Upper lobe of left lung (tissue), 6 donors: ENCODE data around the gene LRCH1. TPM values are rescaled to one million over a fixed set of nuclear protein-coding genes. Genes with fewer than 3 reads are reported as not detected.

Experiments used
- ATAC-seq, 2 donors: fragments of 200-7000 bp; cut with Tn5 transposase; one replicate each; pipeline ENCODE4 v1.9.1; 2022; ENCODE audit warnings: mild to moderate bottlenecking in 2 of 2, moderate library complexity in 2 of 2; ENCODE audit not compliant: low FRiP score in 2 of 2
- DNase-seq, 2 donors: peaks; one replicate each; pipeline ENCODE4 v3.0.0-alpha.2; 2019 to 2020
- H3K27ac ChIP-seq, 4 donors: fragments of 200-600 bp; sonication (generic); one replicate each; pipeline ENCODE4 v1.5.1; 2016 to 2019
- H3K27me3 ChIP-seq, 4 donors: fragments of 200-600 bp; sonication (generic); one replicate each; pipeline ENCODE4 v1.5.1; 2017 to 2019
- H3K36me3 ChIP-seq, 4 donors: fragments of 200-600 bp; sonication (generic); one replicate each; pipeline ENCODE4 v1.5.1; 2016 to 2019
- H3K4me1 ChIP-seq, 4 donors: fragments of 200-600 bp; sonication (generic); one replicate each; pipeline ENCODE4 v1.5.1; 2018 to 2019
- H3K4me3 ChIP-seq, 4 donors: fragments of 200-600 bp; sonication (generic); one replicate each; pipeline ENCODE4 v1.5.1; 2017 to 2019; ENCODE audit warnings: mild to moderate bottlenecking in 2 of 4, moderate library complexity in 1 of 4
- H3K9me3 ChIP-seq, 4 donors: fragments of 200-600 bp; sonication (generic); one replicate each; pipeline ENCODE4 v1.5.1; 2018 to 2019
- CTCF ChIP-seq, 6 experiments: fragments of 450-650 bp in 4 of 6; fragments of 200-600 bp in 2 of 6; sonication (generic) in 2 of 6; IDR thresholded peaks; one replicate each; pipeline ENCODE4 v1.5.1; 2016 to 2019; ENCODE audit warnings: antibody characterized with exemption in 6 of 6
- EP300 ChIP-seq, 4 donors: sonication (generic); formaldehyde crosslinking; IDR thresholded peaks; one replicate each; pipeline ENCODE4 v1.5.1; 2017; ENCODE audit warnings: antibody characterized with exemption in 4 of 4, control low read depth in 2 of 4
- POLR2A ChIP-seq, 4 donors: fragments of 450-650 bp; IDR thresholded peaks; one replicate each; pipeline ENCODE4 v1.5.1; 2016 to 2017; ENCODE audit warnings: antibody characterized with exemption in 4 of 4, mild to moderate bottlenecking in 2 of 4
- POLR2AphosphoS5 ChIP-seq, 2 donors: sonication (generic); formaldehyde crosslinking; IDR thresholded peaks; one replicate each; pipeline ENCODE4 v1.5.1; 2017; ENCODE audit warnings: antibody characterized with exemption in 2 of 2
- WGBS, 2 donors: methylation state at CpG; one replicate each; pipeline ENCODE4 v1.1.5; 2017 to 2018; 5-methylcytosine and 5-hydroxymethylcytosine counted together
- total RNA-seq, 6 donors: library from RNA; depleted of rRNA in 4 of 6; stranded (reverse); fragments of >200 nt in 4 of 6; gene quantifications; one replicate each; pipeline versions ENCODE4 v1.1.0 to v1.2.1, GENCODE V29; 2016 to 2021
- donor health status: DM: no; HTN: no; CAD: no; lungs with moderate emphysema.
- donor health status: DM: no; HTN: yes; CAD: no; lungs with severe emphysema.

Gene LRCH1
- total RNA-seq, 6 donors from 2014 or later, result 17.2 to 27.0 (median 22.7) TPM

- Histone ChIP-seq H3K36me3 (peaks cover 0 to 3% (median 0%) of the 10 kb centered on the region in 4 donors), H3K4me1 (peaks cover 0 to 24% (median 16%) of the 10 kb centered on the region in 4 donors), H3K4me3 (no peak overlapping the region), H3K9me3 (no peaks in the 10 kb centered on the region), H3K27me3 (no peaks in the 10 kb centered on the region), H3K27ac (no peak overlapping the region)
- TF ChIP-seq CTCF (IDR thresholded peaks at IDR 0.05) (no peak), POLR2A (IDR thresholded peaks at IDR 0.05) (no peak), EP300 (IDR thresholded peaks at IDR 0.05) (no peak)
- DNase-seq, result peak in 1 of 2 donors; percentile 51
- WGBS, 2 donors, result 57 to 67% methylated on average over 4 of the region's 4 CpGs
- ATAC-seq, result peak; percentile 29 to 46
Measured at GRCh38 chr13:46648166-46648607, 95.2 kb downstream of the LRCH1 start.

- H3K27ac ChIP-seq, result no peak overlapping the region
- TF ChIP-seq POLR2AphosphoS5 (IDR thresholded peaks at IDR 0.05), result no peak
- no peak for TF ChIP-seq POLR2A (IDR thresholded peaks at IDR 0.05)
- no peak for TF ChIP-seq CTCF (IDR thresholded peaks at IDR 0.05)
- no peak for TF ChIP-seq EP300 (IDR thresholded peaks at IDR 0.05)
- no peak for ATAC-seq
- peaks cover 0 to 20% (median 10%) of the 10 kb centered on the region in 4 donors for H3K4me1 ChIP-seq
- 88 to 93% methylated on average over 1 of the region's 1 CpG for WGBS, 2 donors
- peaks cover 0 to 3% (median 0%) of the 10 kb centered on the region in 4 donors for H3K36me3 ChIP-seq
- no peak for DNase-seq
- H3K9me3 ChIP-seq, result no peaks in the 10 kb centered on the region
- no peaks in the 10 kb centered on the region for H3K27me3 ChIP-seq
- H3K4me3 ChIP-seq, result no peak overlapping the region
Measured at GRCh38 chr13:46649816-46650215, 96.8 kb downstream of the LRCH1 start.

GRCh38 chr13:46654951-46655350 lies 102.0 kb downstream of the LRCH1 start:
- ATAC-seq (no peak), DNase-seq (no peak)
- H3K9me3 ChIP-seq, result no peaks in the 10 kb centered on the region
- no peaks in the 10 kb centered on the region for H3K27me3 ChIP-seq
- peak overlapping the region in 3 of 4 donors; percentile 58 to 74 (median 72) for H3K27ac ChIP-seq
- WGBS, 2 donors, result 40 to 74% methylated on average over 1 of the region's 1 CpG
- peaks cover 0 to 3% (median 0%) of the 10 kb centered on the region in 4 donors for H3K36me3 ChIP-seq
- TF ChIP-seq POLR2A (IDR thresholded peaks at IDR 0.05), result no peak
- no peak for TF ChIP-seq CTCF (IDR thresholded peaks at IDR 0.05)
- no peak for TF ChIP-seq EP300 (IDR thresholded peaks at IDR 0.05)
- TF ChIP-seq POLR2AphosphoS5 (IDR thresholded peaks at IDR 0.05), result no peak
- no peak overlapping the region for H3K4me3 ChIP-seq
- peaks cover 14 to 35% (median 30%) of the 10 kb centered on the region in 4 donors for H3K4me1 ChIP-seq

GRCh38 chr13:46655377-46656180 lies 102.6 kb downstream of the LRCH1 start:
- Histone ChIP-seq H3K36me3 (peaks cover 0 to 3% (median 0%) of the 10 kb centered on the region in 4 donors), H3K4me3 (no peak overlapping the region), H3K27me3 (no peaks in the 10 kb centered on the region), H3K9me3 (no peaks in the 10 kb centered on the region), H3K4me1 (peaks cover 14 to 38% (median 34%) of the 10 kb centered on the region in 4 donors), H3K27ac (peak overlapping the region in 3 of 4 donors; percentile 69 to 74 (median 72))
- ATAC-seq, result no peak
- WGBS, 2 donors, result 17 to 28% methylated on average over 8 of the region's 8 CpGs
- TF ChIP-seq POLR2AphosphoS5 (IDR thresholded peaks at IDR 0.05) (no peak), POLR2A (IDR thresholded peaks at IDR 0.05) (no peak), EP300 (IDR thresholded peaks at IDR 0.05) (no peak), CTCF (IDR thresholded peaks at IDR 0.05) (no peak)
- DNase-seq, result no peak
